Measurements from ENCODE around the gene ZNF70.
A peak's percentile ranks its signal among the peaks of the same experiment; 100 is the strongest.

Gene ZNF70

DNA sequence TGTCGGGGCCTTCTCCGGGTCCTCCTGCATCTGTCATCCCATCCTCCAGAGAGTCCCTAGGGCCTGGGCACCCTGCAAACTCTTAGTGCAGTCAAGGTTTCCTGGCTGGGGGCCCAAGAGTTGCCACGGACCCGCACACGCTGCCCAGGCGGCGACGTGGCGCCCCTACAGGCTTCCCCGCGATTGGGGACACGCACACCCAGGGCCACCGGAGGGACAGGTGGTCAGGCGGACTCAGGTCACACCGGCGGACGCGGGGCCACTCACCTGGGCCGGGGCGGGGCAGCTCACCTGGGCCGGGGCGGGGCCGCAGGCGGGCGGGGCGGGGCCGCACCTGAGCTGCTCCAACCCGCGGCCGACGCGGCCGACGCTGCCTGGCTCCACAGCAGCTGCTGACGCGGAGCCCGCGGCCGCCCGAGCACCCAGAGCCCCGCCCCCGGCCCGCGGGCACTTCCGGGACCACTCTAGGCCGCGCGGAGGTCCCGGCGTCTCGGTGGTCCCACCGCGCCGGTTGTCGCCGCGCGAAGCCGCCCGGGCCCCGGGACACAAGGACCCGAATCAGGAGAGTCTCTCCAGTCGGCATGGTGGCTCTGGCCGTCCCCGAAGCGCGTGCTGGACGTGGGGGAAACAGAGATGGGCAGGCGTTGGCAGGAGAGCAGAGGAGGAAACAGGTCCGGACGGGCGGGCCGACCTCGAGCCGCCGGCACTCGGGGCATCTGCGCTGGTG lies at the start of gene ZNF70:
Gene ZNF70, minus strand, starts transcription at position 399 of the 727 bp plus-strand sequence. CDS start 5,972 bp downstream, outside the sequence.
- peak; percentile 80 for DNase-seq (ENCODE audit: low read depth)

DNA sequence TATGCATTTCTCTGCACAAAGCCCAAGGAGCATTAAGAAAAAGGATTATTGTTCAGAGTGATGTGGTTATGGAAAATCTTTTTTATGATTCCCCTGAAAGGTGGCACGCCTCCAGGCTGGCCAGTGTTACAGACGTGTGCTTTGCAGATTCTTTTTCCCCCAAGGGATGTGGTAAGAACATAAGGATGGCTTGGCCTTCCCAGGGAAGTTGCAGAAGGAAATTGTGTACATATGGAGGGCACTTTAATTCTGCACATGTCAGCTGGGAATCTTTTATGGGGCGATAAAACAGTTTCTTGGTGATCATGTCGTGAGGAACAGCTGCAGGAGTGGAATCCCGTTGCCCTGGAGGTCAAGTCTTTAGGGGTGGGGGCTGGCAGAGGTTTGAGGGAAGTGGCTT lies 45.5 kb upstream of the ZNF70 start:
- no peak for DNase-seq (ENCODE audit: low read depth)

DNA sequence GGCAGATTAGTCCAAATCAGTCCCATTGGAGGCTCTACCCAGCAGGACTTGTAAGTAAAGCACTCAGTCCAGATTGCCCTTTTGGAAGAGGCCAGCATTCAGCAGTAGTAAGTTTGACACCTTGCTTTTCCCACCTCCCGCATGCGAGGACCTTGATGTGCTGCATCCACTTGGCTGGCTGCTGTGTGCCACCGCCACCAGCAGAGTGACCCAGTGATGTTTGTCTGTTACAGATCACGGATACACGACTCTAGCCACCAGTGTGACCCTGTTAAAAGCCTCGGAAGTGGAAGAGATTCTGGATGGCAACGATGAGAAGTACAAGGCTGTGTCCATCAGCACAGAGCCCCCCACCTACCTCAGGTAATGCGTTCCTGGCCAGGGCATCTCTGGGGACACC lies 42.4 kb upstream of the ZNF70 start:
- no peak for DNase-seq (ENCODE audit: low read depth)

DNA sequence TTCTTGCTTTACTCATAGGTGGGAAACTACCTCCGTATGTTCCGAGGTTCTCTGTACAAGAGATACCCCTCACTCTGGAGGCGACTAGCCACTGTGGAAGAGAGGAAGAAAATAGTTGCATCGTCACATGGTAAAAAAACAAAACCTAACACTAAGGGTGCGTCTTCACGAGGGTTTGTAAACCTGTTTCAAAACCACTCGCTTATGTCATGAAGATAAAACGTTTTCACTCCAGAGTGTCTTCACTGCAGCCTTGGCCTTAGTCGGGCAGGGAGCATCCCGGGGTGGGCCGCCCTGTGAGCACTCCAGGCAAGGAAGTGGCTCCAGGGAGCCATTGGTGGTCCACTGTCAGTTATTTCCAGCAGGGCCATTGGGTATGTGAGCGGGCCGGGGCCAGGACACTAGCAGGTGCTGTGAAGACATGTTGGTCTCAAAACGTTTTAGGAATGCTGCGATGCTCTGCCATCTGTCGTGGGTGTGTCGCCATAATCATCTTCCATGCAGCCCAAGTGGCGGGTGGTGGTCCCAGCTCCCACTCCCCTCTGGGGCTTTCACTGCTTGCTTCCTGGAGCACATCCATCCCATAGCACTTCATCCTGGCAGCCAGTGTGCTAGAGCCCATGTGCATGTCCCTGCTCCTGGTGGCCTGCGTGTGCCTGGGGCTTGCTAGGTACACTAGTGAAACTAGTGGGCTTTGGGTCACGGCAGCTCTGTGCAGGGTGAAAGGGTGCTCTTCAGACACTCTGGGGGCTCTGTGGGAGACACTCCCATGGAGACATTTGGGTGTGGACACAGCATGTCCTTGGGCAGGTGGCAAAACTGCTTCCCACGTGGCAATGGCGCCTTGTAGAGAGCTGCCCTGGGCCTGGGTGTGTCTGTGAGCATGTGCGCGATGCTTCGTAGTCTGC lies 41.1 kb upstream of the ZNF70 start:
- DNase-seq (ENCODE audit: low read depth) = no peak

DNA sequence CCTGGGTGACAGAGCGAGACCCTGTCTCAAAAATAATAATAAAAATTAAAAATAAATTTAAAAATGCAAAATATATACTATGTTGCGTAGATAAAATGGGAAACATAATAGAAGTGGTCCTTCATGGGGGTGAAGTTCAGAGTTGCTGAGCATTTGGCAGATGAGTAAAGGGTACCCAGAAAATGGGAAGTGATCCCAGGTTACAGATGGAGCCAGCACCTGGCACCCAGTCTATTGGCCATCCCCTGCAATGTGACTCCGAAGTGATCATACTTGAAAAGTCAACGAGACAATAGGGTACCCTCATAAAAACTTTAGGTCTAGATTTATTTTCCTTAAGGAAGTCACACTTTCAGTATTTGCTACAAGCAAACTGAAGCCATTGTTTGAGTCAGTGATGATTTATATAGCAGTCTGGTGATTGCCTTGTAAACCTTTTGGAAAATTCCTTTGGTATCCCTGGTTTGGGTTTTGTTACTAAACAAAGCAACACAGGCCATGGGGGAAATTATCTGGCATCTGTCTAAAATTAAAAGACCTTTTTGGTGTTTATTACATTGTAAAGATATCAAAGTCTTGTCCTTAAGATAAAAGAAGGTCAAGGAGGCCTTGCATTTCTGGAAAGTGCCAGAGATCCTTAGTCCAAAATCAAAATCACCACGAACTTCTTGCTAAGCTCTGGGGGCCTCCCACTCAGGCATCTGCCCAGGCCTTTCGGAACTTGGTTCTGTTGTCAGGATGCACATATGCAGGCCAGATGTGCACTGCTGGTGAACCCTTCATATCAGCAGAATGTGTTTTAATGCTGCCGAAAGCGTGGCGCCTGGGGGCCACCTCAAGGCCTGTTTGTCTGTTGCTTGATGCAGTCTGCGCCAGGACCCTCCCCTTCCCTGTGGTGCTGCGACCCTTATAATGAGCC lies 40.2 kb upstream of the ZNF70 start:
- DNase-seq (ENCODE audit: low read depth) = no peak

DNA sequence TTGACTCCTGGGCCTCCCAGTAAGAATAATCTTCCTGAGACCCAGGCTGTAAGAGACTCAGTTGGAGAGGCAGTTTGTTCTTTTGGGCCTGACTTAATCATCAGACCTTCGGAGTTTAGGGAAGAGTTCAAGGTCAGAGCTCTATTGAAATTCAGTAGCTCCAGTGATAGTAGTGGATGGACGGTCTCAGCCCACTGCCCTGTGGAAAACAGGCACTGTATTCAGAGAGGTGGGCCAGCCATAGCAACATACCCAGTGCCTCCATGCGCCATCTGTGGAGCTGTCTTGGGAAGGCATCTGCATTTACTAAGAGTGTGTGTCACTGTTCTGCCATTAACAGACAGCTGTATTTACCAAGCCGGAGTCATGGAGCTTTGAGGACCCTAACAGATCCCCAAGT lies 38.7 kb upstream of the ZNF70 start:
- DNase-seq (ENCODE audit: low read depth) = no peak

DNA sequence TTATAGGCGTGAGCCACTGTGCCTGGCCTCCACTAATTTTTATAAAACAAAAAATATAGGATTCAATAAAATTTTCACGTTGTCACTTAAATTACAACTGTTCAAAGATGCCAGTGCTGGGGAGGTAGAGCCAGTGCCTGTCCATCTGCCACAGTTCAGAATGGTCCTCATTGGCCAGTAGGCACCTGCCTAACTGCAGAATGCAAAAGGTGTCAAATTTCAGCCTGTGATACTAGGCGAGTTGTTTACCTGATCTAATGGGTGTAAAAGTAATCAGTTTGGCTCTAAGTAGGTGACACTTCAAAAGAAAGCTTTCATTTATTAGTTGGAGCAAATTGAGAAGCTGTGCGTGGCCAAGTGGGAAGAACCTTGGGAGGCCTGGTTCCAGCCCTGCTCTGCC lies 38.2 kb upstream of the ZNF70 start:
- no peak for DNase-seq (ENCODE audit: low read depth)

DNA sequence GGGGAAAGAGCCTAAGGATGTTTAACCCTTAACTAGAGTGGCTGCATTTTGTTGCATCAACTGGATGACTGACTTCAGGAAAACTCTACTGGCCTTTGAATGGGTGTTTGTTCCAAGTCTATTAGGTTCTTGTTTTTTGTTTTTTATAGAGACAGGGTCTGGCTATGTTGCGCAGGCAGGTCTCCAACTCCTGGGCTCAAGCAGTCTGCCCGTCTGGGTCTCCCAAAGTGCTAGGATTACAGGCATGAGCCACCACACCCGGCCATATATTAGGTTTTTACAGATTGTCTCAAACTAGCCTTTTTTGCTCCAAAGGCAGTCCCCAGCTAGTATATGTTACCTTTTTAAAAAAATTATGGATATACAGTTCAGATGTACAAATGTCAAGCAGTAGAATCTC lies 37.0 kb upstream of the ZNF70 start:
- DNase-seq (ENCODE audit: low read depth) = no peak

DNA sequence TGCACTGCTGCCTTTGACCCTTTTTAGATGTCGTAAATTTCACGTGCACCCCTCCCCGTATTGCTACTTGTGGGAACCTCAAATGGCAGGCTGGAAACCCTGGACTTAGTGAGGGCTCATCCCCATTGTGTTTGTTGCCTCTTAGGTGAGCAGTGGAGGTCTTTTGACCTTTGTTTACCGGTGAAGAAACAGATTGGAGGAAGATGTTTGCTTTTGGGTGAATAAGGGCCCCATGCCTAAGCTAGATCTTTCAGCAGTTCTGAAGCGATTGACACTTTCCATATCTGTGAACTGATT lies 36.6 kb upstream of the ZNF70 start:
- no peak for DNase-seq (ENCODE audit: low read depth)

DNA sequence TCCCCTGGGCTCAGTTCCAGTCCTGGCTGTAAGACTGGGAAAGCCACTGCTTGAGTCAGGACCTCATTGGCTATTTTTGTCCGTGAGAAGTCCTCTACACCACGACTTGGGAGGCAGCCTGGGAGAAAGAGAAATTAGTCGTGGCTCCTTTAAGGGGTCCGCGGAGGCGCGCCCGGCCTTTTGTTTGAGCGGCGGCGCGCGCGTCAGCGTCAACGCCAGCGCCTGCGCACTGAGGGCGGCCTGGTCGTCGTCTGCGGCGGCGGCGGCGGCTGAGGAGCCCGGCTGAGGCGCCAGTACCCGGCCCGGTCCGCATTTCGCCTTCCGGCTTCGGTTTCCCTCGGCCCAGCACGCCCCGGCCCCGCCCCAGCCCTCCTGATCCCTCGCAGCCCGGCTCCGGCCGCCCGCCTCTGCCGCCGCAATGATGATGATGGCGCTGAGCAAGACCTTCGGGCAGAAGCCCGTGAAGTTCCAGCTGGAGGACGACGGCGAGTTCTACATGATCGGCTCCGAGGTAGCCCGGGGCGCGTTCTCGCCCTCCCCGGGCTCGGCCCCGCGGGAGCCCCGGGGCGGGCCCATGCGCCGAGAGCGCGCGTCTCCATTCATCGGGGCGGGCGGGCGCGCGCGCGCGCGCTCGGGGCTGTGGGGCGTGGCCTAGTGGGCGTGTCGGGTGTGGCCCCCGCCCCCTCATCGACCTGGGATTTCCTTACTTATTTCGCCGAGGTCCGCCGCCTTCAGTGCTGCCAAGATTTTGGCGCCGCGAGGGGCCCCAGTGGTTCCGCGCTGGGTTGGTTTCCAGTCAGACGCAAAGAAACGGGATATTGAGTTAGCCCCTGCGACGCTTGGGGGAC lies 36.1 kb upstream of the ZNF70 start, which contains the start of gene SMARCB1:
Gene SMARCB1, plus strand, starts transcription at position 215 of the 848 bp plus-strand sequence. Its CDS starts 204 bp downstream, at position 419.
- DNase-seq (ENCODE audit: low read depth) = peak; percentile 86

DNA sequence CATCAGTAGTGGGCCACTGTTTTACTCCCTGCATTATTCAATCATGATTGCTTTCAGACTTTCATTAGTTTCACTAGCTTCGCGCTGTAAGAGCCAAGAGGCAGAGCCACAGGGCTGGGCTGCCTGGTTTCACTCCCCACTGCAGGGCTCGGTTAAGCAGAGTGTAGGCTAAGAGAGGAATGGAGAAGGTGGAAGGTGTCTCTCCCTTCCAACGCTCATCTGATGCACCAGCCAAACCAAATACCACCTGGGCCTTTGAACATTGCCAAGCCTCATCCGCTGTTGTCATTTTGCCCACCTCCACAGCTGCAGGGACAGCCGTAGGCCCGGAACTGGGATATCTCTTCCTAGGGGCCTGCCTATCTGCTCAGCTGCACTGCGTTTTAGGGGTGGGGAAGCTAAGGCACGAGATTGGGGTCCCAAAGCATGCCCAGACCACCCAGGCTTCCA lies 35.4 kb upstream of the ZNF70 start:
- DNase-seq (ENCODE audit: low read depth) = no peak

DNA sequence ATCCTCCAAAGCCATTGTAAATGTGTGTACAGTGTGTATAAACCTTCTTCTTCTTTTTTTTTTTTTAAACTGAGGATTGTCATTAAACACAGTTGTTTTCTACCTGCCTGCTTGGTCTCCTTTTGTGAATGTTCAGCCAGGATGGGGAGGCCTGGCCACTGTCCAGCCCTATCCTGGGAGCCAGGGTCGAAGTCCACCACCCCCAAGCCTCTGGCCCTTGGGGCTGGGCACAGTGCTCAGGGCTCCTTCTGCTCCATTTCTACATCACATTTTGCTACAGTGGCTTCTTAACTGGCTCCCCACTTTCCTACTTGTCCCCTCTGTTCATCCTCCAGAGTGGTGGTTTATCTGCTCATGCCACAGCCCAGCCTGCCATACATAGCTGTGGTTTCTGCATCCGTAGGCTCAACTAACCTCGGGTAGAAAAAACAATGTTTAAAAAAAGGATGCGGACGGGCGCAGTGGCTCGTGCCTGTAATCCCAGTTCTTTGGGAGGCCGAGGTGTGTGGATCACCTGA lies 33.4 kb upstream of the ZNF70 start:
- DNase-seq (ENCODE audit: low read depth) = no peak

DNA sequence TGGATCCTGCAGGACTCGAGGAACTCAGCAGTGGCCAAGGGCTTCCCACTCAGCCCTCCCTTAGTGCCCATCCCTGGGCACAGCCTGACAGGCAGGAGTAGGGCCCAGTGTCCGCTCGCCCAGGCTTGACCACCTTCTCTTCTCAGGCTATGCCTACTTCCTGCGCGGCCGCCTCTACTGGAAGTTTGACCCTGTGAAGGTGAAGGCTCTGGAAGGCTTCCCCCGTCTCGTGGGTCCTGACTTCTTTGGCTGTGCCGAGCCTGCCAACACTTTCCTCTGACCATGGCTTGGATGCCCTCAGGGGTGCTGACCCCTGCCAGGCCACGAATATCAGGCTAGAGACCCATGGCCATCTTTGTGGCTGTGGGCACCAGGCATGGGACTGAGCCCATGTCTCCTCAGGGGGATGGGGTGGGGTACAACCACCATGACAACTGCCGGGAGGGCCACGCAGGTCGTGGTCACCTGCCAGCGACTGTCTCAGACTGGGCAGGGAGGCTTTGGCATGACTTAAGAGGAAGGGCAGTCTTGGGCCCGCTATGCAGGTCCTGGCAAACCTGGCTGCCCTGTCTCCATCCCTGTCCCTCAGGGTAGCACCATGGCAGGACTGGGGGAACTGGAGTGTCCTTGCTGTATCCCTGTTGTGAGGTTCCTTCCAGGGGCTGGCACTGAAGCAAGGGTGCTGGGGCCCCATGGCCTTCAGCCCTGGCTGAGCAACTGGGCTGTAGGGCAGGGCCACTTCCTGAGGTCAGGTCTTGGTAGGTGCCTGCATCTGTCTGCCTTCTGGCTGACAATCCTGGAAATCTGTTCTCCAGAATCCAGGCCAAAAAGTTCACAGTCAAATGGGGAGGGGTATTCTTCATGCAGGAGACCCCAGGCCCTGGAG lies 32.6 kb upstream of the ZNF70 start:
- DNase-seq (ENCODE audit: low read depth) = no peak

DNA sequence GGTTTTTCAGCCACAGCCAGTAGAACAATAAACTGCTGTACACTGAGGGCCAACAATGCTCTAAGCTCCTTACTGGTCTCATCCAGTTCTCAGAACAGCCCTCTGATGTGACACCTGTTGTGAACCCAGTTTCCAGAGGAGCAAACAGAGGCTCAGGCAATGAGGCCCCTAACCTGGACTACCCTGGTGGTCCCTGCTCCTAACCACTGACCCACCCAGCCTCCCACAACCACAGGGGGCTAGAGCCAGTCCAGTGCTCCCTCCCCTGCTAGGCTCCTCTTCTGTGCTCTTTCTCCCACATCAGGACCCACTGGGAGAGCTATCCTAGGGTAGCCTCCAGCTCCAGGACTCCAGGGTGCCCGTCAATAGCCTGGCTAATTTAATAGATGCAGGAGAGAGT lies 31.8 kb upstream of the ZNF70 start:
- no peak for DNase-seq (ENCODE audit: low read depth)

DNA sequence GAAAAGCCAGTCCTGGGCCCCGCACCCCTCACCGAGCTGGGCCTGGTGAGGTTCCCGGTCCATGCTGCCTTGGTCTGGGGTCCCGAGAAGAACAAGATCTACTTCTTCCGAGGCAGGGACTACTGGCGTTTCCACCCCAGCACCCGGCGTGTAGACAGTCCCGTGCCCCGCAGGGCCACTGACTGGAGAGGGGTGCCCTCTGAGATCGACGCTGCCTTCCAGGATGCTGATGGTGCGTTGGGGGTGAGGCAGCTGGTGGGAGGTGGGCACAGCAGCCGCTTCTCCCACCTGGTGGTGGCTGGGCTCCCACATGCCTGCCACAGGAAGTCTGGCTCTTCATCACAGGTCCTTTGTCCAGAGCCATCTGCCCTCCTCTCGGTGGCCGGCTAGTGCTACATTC lies 31.3 kb upstream of the ZNF70 start:
- no peak for DNase-seq (ENCODE audit: low read depth)

DNA sequence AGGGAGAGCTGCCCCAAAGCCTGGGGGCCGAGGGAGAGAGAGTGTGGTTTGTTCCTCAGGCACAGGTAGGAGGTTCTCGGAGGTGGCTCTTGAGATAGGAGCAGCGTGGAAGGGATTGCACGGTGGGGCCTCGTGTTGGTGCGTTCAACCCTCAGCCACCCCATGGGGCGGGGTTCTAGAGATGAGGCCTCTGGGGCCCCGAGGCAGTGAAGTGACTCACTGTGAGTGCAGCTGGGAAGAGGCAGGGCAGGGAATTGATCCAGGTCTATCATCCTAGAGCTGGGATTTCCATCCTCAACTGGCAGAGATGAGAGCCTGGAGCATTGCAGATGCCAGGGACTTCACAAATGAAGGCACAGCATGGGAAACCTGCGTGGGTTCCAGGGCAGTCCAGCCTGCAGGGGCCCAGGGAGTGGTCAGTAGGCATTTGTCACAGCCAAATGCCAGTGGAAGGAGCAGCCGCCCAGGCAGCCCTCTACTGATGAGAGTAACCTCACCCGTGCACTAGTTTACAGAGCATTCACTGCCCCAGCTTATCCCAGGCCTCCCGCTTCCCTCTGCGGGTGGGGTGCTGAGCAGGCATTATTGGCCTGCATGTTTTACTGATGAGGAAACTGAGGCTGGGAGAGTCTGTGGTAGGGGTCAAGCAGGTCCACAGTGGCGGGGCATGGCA lies 30.7 kb upstream of the ZNF70 start:
- no peak for DNase-seq (ENCODE audit: low read depth)

DNA sequence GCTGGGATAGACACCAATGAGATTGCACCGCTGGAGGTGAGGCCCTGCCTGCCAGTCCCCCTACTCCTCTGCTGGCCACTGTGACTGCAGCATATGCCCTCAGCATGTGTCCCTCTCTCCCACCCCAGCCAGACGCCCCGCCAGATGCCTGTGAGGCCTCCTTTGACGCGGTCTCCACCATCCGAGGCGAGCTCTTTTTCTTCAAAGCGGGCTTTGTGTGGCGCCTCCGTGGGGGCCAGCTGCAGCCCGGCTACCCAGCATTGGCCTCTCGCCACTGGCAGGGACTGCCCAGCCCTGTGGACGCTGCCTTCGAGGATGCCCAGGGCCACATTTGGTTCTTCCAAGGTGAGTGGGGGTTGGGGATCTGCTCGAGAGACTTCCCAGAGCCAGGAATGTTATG lies 30.2 kb upstream of the ZNF70 start:
- no peak for DNase-seq (ENCODE audit: low read depth)

DNA sequence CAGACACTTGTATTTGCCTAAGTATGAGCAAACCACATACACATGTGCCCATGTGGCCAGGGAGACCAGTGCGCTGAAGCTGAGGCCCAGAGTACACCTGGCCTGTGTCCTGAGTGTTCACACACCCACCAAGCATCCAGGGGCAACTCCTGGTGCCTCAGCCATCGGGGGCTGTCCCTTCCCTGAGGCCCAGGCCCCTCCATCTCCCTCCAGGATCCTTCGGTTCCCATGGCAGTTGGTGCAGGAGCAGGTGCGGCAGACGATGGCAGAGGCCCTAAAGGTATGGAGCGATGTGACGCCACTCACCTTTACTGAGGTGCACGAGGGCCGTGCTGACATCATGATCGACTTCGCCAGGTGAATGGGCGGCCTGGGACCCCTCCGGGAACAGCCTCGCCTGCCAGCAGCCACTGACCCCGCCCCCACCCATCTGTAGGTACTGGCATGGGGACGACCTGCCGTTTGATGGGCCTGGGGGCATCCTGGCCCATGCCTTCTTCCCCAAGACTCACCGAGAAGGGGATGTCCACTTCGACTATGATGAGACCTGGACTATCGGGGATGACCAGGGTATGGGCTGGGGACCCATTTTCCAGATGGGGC lies 29.3 kb upstream of the ZNF70 start:
- DNase-seq (ENCODE audit: low read depth) = no peak

DNA sequence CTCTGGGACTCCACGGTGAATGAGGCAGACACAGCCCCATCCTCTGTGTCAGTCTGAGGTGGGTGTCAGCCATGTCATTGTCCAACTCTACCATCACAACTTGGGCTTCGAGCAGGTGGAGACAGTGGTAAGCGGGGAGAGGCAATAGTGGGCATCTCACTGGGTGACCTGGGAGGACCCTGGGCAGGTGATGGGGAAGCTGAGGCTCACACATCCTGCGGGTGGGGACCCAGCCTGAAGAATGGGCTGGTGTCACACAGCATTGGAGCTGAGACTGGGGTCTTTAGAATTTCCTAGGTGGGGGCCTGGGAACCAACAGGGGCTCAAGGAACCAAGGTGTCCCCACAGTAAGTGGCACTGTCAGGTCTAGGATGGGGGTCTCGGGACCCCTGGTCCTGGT lies 28.8 kb upstream of the ZNF70 start:
- DNase-seq (ENCODE audit: low read depth) = no peak
